Breast epithelium (tissue), 3 donors: ENCODE measurements around the gene MIXL1.

ENCODE experiments used
- CTCF ChIP-seq, 3 donors: fragments of 450-650 bp; IDR thresholded peaks; one replicate each; pipeline ENCODE4 v1.5.1; 2016 to 2017; ENCODE audit warnings: antibody characterized with exemption in 3 of 3, mild to moderate bottlenecking in 3 of 3, moderate library complexity in 3 of 3
- POLR2A ChIP-seq: fragments of 450-650 bp; IDR thresholded peaks from one replicate; pipeline ENCODE4 v1.6.1; 2016; ENCODE audit warnings: antibody characterized with exemption, mild to moderate bottlenecking, moderate library complexity

DNA sequence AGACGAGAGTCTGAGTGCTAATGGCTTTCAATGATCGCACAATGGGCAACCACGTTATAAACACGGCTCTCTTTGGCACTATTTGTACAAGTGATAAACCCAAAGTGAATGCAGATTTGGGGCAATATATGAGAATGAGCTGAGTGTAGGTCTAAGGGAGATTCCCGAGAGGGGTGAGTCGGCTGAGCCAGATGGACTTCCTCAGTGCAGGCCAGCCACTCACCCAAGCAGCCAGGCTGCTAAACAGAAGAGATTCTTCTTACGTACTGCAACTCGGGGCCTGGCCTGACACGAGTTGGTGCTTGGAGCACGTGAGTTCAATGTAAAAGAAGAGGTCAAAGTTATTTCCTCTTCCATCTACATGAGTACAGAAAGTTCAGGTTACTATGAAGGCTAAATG is 6.2 kb upstream of the MIXL1 start:
- TF ChIP-seq POLR2A: no peak
- TF ChIP-seq CTCF (IDR thresholded peaks at IDR 0.05): no peak
